A204.1 (cell line): Measurements from ENCODE around the gene KCNK16.

Experiments
- FAIRE-seq: peaks from 2 replicates; lab custom pipeline; 2012; peaks lifted over from hg19 to GRCh38; lab: Jason Lieb, UNC

KCNK16 gene

DNA sequence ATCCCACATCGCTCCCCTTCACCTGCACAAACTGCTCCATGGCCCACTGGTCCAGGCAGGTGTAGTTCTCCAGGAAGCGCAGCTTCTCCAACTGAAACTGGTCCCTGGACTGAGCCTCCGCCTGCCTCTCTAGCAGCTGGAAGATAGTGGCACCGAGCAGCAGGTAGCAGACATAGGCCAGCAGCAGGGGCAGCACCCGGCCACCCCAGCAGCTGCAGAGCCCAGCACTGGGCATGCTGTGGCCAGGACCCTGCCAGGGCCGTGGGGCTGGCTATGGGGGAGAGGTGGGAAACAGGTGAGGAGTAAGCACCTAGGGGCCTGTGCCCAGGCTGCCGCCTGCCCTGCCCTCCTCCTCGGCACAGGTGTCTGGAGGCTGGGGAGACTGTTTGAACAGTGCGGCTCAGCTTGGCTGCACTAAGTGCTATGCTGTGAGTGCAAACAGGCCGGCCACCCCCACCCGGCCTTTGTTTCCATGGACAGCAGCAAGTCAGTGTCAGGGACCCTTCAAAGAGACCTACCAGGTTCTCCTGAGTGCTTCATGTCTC, at the start of gene KCNK16:
KCNK16 (minus strand) TSS at position 397 of the 545 bp plus-strand sequence; CDS start at position 235, 162 bp downstream.
- no peak for FAIRE-seq

GRCh38 chr6:39370390-39370789, 47.9 kb upstream of the KCNK16 start:
- FAIRE-seq = no peak

GRCh38 chr6:39369987-39370386, 47.5 kb upstream of the KCNK16 start:
- no peak for FAIRE-seq

GRCh38 chr6:39367700-39368099, 45.2 kb upstream of the KCNK16 start:
- no peak for FAIRE-seq

- no peak for FAIRE-seq
Observed at GRCh38 chr6:39366931-39367618, 44.6 kb upstream of the KCNK16 start.

GRCh38 chr6:39365281-39366074, 43.0 kb upstream of the KCNK16 start:
- FAIRE-seq = no peak

DNA sequence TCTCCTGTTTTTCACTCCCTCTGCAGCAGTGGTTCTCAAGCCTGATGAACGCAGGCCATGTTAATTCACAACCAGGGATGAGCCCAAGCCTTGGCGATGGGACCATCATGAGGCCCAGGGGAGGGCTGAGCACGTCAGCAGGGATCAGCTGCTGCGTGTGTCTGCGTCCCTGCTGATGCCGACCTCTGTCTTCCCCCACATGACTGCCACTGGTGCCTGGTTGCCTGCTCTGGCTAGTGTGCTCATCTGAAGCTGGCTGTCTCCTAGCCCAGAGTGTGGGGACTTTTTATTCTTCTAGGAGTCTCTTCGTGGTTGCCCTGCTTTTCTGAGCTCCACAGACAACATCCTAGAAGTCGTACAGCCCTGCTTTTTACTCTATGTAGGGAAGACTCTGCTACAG, 40.8 kb upstream of the KCNK16 start:
- no peak for FAIRE-seq

GRCh38 chr6:39362487-39362865, 40.0 kb upstream of the KCNK16 start:
- no peak for FAIRE-seq

DNA sequence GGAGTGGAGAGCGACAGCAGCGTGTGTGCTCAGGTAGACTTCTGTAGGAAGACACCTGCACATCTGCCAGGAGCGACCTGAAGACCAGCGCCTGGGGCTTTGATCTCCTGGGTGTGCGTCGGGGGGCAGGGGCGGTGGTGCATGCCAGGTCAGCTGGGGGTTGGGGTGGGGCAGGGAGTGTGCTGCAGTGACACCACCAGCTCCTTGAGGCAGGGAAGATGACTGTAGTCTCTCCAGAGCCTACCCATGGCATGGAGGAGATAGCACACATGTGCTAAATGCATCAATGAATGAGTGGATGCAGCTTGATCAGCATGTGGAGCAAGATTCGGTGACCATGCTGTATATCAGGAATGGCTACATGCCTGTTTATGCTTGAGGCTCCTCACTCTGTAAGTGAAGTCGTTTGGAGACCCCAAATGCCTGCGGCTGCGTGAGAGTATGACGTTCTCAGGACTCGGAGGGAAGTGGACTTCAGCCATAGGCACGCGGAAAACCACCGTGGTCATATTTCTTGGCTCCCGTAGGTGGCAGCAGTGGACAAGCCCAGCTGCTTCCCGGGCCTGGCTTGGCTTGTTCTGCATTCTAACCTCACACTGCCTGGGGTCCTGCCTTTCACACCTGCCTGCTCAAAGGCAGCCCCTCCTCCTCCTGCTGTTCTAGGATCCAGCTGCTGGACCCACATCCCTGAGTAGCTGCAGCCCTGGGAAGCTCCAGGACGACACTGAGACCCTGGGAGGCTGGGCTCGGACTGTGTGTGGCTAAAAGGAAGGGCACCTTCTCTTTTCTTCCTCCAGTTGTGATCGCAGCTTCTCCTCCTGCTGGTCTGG, 39.4 kb upstream of the KCNK16 start:
- FAIRE-seq = no peak

DNA sequence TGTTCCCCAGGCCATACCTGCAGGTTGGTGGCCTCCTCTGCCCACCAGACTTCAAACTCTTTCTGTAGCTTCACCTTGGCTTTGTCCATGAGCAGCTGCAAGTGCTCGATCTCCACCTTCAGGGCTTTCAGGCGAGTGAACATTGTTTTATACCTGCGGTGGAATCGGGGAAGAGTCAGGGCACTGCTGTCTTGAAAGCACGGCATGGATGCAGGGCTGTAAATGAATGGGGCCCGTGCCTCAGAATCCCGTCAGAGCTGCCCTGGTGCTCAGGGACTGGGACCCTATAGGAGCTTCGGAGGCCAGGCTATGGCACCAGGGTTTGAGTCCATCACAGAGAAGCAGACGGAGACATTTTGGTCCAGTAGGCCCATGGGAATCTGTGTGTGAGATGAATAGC, 37.9 kb upstream of the KCNK16 start:
- no peak for FAIRE-seq

- FAIRE-seq = no peak
Observed at GRCh38 chr6:39357998-39358686, 35.6 kb upstream of the KCNK16 start.

GRCh38 chr6:39353698-39354315, 31.3 kb upstream of the KCNK16 start:
- FAIRE-seq = no peak

GRCh38 chr6:39350723-39351505, 28.4 kb upstream of the KCNK16 start:
- FAIRE-seq = no peak

DNA sequence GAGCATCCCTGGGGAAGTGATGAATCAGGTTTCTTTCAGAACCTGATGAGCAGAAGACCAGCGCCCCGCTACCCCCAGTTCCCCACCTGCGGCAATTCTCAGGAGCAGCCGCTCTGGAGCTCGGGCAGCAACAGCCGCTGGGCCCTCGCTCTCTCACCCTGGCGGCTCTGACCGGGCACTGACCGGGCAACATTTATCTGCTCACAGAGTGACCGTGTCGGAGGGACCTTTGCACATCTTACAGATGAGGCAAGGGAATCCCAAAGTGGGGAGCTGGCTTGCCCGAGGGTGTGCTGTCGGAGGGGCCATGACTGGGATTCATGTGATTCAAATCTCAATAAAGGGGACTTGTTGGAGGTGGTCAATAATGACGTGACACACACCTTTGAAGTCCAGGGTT, 26.2 kb upstream of the KCNK16 start:
- FAIRE-seq = no peak

DNA sequence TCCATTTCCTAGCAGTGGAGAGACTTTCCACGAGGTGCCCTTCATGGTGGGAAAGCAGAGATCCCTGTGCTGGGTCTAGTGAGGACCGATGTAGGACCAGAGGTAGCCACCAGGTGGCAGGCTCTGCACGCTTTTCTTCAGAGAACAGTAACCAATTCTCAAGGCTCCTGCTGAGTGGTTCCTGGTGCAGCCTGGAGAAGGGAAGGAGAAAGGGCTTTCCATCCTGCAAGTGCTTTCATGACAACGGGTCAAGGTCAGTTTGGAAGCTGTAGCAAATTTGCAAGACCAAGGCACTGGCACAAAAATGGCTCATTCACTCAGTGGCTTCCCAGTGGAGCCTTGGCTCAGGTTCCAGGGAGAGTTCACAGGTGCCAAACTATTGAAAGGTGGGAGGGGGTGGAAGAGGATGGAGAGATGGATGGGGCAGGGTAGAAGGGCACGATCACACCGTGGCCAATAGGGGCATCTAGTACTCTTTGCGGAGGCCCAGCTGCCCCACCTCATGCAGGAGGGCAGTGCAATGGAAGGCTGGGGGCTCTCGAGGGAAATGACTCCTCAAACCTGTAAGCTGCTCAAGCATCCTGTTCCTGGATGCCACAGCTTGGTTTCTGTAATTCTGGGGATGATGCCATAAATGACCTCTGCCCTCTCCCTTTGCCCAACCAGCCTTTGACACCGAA, 25.5 kb upstream of the KCNK16 start:
- no peak for FAIRE-seq

- FAIRE-seq = no peak
Observed at GRCh38 chr6:39347206-39347605, 24.7 kb upstream of the KCNK16 start.

DNA sequence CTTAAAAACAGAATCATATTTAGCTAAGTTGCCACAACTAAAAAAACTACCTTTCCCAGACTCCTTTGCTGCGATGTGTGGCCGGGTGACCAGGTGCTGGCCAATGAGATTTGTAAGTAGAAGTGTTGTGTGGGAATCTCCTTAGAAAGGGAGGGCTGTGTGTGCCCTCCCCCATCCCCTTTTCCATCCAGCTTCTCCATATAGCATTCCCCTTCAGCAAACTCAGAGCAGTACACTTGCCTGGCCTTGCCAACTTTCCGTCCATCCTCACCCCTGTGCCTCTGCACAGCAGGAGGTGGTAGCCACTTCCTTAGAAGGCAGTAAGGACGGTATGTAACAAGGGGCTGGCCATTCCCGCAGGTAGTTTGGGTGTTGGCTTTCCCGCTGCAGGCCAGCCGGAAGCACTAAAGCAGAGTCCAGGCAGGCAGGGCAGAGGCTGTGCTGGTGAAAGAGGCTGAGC, 22.3 kb upstream of the KCNK16 start:
- no peak for FAIRE-seq

- no peak for FAIRE-seq
Observed at GRCh38 chr6:39343396-39343870, 20.9 kb upstream of the KCNK16 start.

DNA sequence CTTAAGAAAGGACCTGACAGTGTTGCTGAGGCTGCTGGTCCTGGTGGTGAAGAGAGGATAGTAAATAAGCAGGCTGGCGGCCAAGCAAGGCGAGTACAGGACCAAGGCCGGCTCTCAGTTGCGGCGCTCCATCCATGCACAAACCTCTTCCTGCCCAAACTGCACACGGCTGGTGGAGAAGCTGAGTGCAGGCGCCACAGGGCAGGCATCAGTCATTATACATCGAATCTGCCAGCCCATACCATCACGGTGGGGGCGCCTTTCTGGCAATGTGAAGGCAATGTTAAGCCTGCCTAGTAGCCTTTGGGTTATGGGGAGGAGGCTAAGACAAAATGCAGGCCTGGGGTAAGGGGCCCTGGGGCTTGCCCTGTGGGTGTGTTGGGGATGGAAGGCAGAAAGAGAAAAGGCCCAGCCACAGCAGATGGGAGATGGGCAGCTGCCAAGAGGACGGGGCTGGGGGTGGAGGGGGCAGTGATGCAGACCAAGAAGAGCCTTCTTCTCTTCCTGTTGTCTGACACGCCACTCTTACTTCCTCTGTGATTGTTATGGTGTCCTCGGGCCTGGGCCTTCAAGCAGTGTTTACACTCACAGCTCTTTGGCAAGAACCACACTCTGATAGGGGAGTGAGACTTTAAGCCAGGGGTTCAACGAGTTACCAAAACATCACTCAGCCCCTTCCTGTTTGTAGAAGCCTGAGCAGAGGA, 20.3 kb upstream of the KCNK16 start:
- FAIRE-seq = no peak
